ENCODE results near the gene MYOG.

MYOG gene

DNA sequence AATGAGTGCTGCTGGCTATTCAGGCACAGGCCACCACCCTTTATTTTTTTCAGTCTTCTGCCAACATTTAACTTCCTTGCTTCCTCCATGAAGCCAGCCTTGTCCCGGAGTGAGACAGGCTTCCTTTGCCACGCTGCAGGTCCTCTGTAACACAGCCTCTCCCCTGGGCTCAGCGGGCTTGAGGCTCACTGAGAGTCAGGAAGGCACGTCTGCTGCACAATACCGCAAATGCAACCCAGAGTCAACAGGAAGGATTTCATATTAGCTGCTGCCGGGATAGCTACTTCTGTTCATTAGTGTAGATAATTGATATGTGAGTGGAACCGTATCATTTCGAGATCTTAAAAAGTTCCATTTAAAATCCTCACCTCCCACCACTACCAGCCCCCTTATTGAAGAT is 22.5 kb downstream of the MYOG start:
- ATAC-seq (replicated peaks) = no peak
- Mint-ChIP-seq H3K27ac (no peak overlapping the region), H3K36me3 (ENCODE audit: insufficient read depth) (no peaks in the 10 kb centered on the region)

DNA sequence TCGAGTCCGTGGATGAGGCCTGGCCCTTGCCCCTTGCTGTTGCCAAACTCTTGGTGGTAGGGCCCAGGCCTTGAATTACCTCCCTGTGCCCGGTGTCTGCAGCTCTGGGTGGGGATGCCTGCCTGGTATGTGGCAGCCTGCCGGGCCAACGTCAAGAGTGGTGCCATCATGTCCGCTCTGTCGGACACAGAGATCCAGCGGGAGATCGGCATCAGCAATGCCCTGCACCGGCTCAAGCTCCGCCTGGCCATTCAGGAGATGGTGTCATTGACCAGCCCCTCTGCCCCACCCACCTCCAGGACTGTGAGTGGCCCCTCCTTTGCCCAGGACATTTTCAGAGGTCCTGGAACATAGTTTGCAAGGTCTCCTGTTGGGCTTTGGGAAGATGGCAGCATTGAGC is 25.7 kb downstream of the MYOG start:
- no peaks in the 10 kb centered on the region for H3K9me3 Mint-ChIP-seq
- H3K4me3 Mint-ChIP-seq = no peak overlapping the region
- no peak for DNase-seq
- no peak overlapping the region for H3K27ac Mint-ChIP-seq
- no peak for ATAC-seq (replicated peaks)
- H3K4me1 Mint-ChIP-seq (ENCODE audit: low read depth in 2 of 2) = no peaks in the 10 kb centered on the region
- H3K36me3 Mint-ChIP-seq (ENCODE audit: insufficient read depth) = no peaks in the 10 kb centered on the region
- H3K27me3 Mint-ChIP-seq = peaks cover 34 to 53% of the 10 kb centered on the region in 2 donors

More for the DNA sequence above, 22.5 kb downstream of the MYOG start:
- H3K9me3 Mint-ChIP-seq = no peaks in the 10 kb centered on the region
- H3K4me3 Mint-ChIP-seq = no peak overlapping the region
- H3K4me1 Mint-ChIP-seq (ENCODE audit: low read depth in 2 of 2) = no peaks in the 10 kb centered on the region
- peaks cover 18 to 41% of the 10 kb centered on the region in 2 donors for H3K27me3 Mint-ChIP-seq
- DNase-seq = no peak

DNA sequence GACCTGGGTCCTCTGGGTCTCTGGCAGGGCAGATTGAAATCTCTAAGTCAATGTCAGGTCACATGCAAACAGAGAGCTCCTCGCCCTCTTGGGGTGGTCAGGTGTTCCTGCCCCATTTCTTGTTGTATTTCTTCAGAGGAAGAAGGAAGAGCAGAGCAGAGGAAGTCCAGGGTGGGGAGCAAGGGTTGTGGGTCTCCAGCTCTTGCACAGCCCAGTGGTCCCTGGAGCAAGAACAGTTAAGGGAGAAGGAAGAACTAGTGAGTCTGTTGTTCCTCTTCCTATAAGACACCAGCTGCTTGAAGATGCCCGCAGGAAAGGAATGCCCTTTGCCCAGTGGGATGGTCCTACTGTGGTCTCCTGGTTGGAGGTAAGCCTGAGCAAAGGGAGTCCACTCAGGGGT is 26.3 kb downstream of the MYOG start:
- no peak overlapping the region for H3K4me3 Mint-ChIP-seq
- H3K36me3 Mint-ChIP-seq (ENCODE audit: insufficient read depth) = no peaks in the 10 kb centered on the region
- H3K9me3 Mint-ChIP-seq = no peaks in the 10 kb centered on the region
- no peak for ATAC-seq (replicated peaks)
- H3K4me1 Mint-ChIP-seq (ENCODE audit: low read depth in 2 of 2) = no peaks in the 10 kb centered on the region
- H3K27ac Mint-ChIP-seq = no peak overlapping the region
- H3K27me3 Mint-ChIP-seq = peaks cover 34 to 57% of the 10 kb centered on the region in 2 donors
- DNase-seq = no peak

DNA sequence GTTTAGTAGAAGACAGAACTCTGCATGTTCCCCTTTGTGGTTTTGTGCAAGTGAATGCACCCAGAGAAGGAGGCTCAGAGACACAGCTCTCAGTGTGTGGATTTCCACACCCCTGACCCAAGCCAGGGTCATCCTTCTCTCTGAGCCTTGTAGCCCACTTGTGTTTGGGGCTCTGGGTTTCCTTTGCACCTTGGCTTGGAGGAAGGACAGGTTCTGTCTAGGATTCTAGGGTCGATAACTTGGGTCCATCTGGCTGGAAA is 27.2 kb downstream of the MYOG start:
- Mint-ChIP-seq H3K27ac (no peak overlapping the region), H3K4me3 (no peak overlapping the region), H3K27me3 (peaks cover 34 to 57% of the 10 kb centered on the region in 2 donors), H3K36me3 (ENCODE audit: insufficient read depth) (no peaks in the 10 kb centered on the region), H3K9me3 (no peaks in the 10 kb centered on the region), H3K4me1 (ENCODE audit: low read depth in 2 of 2) (no peaks in the 10 kb centered on the region)
- ATAC-seq (replicated peaks) = no peak
- DNase-seq = no peak

DNA sequence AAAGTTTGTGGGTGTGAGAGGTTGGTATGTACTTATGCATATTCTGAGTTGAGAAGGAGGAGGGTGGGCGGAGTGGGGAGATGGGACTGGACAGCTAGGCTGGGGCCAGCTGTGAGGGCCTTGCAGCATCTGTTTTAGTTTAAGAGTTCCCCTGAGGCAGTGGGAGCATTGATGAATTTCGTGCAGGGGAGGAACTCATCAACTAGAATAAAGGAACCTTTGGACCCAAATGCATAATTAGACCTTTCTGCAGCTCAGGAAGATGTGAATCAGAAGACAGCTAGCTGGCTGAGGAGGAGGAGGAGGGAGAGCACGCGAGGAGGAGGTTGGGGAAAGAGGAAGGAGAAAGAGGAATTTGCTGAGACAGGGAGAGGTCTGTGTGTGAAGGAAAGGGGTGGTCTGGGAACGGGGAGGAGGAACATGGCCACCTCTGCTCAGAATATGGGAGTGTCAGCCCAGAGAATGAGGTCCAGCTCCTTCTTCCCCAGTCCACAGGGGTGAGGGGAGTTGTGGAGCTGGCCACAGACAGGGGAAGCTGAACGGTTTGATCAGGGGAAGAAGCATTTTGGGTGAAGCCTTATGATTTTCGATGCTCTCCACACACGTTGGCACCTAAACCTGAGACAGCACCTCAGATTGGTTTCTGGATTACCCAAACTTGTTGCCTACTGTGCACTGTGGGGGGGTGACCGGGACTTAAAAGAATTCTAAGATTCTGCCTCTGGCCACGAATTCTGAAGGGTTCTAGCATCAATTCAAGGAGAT is 27.7 kb downstream of the MYOG start:
- H3K9me3 Mint-ChIP-seq = no peaks in the 10 kb centered on the region
- no peak overlapping the region for H3K27ac Mint-ChIP-seq
- H3K4me3 Mint-ChIP-seq = no peak overlapping the region
- peaks cover 34 to 57% of the 10 kb centered on the region in 2 donors for H3K27me3 Mint-ChIP-seq
- no peaks in the 10 kb centered on the region for H3K36me3 Mint-ChIP-seq (ENCODE audit: insufficient read depth)
- no peak for DNase-seq
- no peaks in the 10 kb centered on the region for H3K4me1 Mint-ChIP-seq (ENCODE audit: low read depth in 2 of 2)
- ATAC-seq (replicated peaks) = no peak

DNA sequence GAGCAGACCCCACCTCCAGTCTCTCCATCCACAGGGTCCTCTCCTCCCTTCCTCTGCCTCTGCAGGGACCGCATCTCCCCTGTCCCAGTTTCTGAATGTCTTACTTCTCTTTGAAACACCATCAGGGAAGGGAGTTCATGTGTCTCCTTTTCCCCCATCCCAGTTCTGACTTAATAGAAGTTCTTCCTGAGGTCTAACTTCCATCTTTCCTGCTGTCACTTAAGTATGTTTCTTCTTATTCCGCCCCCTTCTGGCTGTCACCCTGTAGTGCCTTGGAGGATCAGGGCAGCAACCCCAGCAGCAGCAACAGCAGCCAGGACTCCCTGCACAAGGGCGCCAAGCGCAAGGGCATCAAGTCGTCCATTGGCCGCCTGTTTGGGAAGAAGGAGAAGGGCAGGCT is 29.3 kb downstream of the MYOG start:
- no peak overlapping the region for H3K27ac Mint-ChIP-seq

DNA sequence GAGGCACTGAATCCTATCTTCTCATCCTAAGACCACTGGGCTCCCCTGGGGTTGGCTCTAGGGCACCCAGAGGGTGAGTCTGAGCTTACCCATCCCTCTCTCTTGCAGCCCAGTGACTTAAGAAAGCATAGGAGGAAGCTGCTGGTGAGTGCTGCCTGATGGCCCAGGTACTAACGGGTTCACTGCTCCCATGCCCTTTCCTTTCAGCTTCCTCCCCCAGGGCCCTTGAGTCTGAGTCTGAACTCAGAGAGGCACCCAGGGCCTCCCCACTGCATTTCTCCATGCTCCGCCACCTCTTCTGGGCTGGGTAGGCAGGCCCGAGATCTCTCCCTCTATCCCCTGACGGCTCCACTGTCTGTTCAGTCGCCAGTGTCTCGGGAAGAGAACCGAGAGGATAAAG is 29.8 kb downstream of the MYOG start:
- H3K9me3 Mint-ChIP-seq = no peaks in the 10 kb centered on the region
- peaks cover 46 to 69% of the 10 kb centered on the region in 2 donors for H3K27me3 Mint-ChIP-seq
- no peaks in the 10 kb centered on the region for H3K4me1 Mint-ChIP-seq (ENCODE audit: low read depth in 2 of 2)
- H3K36me3 Mint-ChIP-seq (ENCODE audit: insufficient read depth) = no peaks in the 10 kb centered on the region
- H3K4me3 Mint-ChIP-seq = no peak overlapping the region
- no peak for ATAC-seq (replicated peaks)
- no peak overlapping the region for H3K27ac Mint-ChIP-seq
- DNase-seq = no peak

More for the DNA sequence above, 29.3 kb downstream of the MYOG start:
- no peak for ATAC-seq (replicated peaks)
- Mint-ChIP-seq H3K9me3 (no peaks in the 10 kb centered on the region), H3K27me3 (peaks cover 41 to 69% of the 10 kb centered on the region in 2 donors), H3K36me3 (ENCODE audit: insufficient read depth) (no peaks in the 10 kb centered on the region), H3K4me3 (no peak overlapping the region), H3K4me1 (ENCODE audit: low read depth in 2 of 2) (no peaks in the 10 kb centered on the region)
- DNase-seq = no peak

DNA sequence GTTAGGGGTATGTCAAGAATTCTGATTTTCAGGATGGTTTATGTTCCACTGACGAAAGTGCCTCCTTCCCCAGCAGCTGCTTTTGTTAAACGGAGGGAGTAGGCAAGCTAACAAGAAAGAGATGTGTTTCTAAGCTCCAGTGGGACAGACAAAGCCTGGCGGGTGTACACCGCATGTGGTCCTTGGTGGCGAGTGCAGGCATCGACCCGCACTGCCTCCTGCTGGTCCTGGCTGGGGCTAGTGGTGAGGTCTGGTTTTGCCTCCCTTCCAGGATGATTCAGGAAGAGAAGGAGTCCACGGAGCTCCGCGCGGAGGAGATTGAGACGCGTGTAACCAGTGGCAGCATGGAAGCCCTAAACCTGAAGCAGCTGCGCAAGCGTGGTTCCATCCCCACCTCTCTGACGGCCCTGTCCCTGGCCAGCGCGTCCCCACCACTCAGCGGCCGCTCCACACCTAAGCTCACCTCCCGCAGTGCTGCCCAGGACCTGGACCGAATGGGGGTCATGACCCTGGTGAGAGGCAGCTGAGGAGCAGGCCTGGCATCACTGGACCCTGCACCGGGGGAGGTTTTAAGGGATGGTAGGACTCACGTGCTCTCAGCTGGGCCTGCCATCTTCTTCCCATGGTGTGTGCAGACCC is 30.5 kb downstream of the MYOG start:
- Mint-ChIP-seq H3K9me3 (no peaks in the 10 kb centered on the region), H3K27me3 (peaks cover 53 to 66% of the 10 kb centered on the region in 2 donors), H3K36me3 (ENCODE audit: insufficient read depth) (no peaks in the 10 kb centered on the region), H3K4me1 (ENCODE audit: low read depth in 2 of 2) (no peaks in the 10 kb centered on the region), H3K27ac (no peak overlapping the region), H3K4me3 (no peak overlapping the region)
- no peak for ATAC-seq (replicated peaks)
- DNase-seq = no peak

DNA sequence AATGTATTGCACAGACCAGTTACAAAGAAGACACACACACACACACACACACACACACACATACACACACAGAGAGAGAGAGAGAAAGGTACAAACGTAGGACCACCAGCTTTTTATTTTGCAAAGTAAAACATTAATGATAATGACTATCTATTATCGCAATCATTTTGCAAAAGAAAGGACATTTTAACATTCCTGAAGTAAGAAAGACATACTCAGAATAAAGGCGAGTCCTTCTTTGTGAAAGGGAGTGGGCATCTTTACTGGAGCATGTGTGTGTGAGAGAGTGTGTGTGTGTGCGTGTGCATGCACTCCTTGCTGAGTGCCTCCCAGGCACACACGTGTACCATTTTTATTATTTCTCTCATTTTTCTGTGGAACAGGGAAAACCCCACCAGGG is 31.2 kb downstream of the MYOG start:
- ATAC-seq (replicated peaks) (no peak), DNase-seq (no peak)
- no peaks in the 10 kb centered on the region for H3K36me3 Mint-ChIP-seq (ENCODE audit: insufficient read depth)
- no peak overlapping the region for H3K27ac Mint-ChIP-seq
- H3K9me3 Mint-ChIP-seq = no peaks in the 10 kb centered on the region
- H3K27me3 Mint-ChIP-seq = peaks cover 54 to 63% of the 10 kb centered on the region in 2 donors
- no peaks in the 10 kb centered on the region for H3K4me1 Mint-ChIP-seq (ENCODE audit: low read depth in 2 of 2)
- H3K4me3 Mint-ChIP-seq = no peak overlapping the region

DNA sequence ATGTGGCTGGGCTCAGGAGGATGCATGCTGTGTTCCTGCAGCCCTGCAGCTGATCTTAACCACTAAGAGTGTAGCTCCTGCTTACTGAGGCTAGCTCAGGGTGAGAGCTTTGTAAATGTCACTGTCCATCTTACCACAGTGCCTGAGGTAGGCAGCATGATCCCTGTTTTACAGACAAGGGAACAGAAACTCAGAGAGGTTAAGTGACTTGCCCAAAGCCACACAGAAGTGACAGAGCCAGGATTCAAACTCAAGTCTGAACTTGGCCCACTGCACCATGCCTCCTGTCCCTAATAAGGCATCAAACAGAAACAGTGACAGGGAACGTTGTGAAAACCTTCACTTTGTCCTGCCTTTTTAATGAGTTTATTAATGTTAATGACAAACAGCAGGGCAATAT is 31.6 kb downstream of the MYOG start:
- DNase-seq (no peak), ATAC-seq (replicated peaks) (no peak)
- peaks cover 49 to 59% of the 10 kb centered on the region in 2 donors for H3K27me3 Mint-ChIP-seq
- no peak overlapping the region for H3K4me3 Mint-ChIP-seq
- H3K27ac Mint-ChIP-seq = no peak overlapping the region
- no peaks in the 10 kb centered on the region for H3K9me3 Mint-ChIP-seq
- no peaks in the 10 kb centered on the region for H3K4me1 Mint-ChIP-seq (ENCODE audit: low read depth in 2 of 2)
- H3K36me3 Mint-ChIP-seq (ENCODE audit: insufficient read depth) = no peaks in the 10 kb centered on the region

DNA sequence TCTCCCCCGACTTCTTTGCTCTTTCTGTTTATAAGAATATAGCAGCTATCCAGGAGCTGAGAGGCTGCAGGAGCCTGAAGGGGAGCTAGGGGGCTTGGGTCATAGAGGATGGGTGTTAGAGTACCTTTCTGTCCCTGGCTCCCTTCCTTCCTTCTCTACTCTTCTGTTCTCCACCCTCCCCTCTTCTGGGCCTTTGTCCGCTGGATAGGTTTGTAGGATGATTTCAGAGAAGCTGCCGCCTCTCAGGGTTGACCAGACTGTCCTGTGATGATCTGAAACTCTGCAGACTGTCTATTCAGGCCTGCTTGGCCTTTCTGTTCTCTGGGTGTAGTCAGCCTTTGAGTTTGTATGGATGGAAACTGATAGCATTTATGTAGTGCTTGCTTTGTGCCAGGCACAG is 33.2 kb downstream of the MYOG start:
- H3K36me3 Mint-ChIP-seq (ENCODE audit: insufficient read depth) = no peaks in the 10 kb centered on the region
- ATAC-seq (replicated peaks) (no peak), DNase-seq (no peak)
- H3K9me3 Mint-ChIP-seq = no peaks in the 10 kb centered on the region
- H3K27ac Mint-ChIP-seq = no peak overlapping the region
- no peaks in the 10 kb centered on the region for H3K4me1 Mint-ChIP-seq (ENCODE audit: low read depth in 2 of 2)
- peaks cover 53 to 61% of the 10 kb centered on the region in 2 donors for H3K27me3 Mint-ChIP-seq
- no peak overlapping the region for H3K4me3 Mint-ChIP-seq

DNA sequence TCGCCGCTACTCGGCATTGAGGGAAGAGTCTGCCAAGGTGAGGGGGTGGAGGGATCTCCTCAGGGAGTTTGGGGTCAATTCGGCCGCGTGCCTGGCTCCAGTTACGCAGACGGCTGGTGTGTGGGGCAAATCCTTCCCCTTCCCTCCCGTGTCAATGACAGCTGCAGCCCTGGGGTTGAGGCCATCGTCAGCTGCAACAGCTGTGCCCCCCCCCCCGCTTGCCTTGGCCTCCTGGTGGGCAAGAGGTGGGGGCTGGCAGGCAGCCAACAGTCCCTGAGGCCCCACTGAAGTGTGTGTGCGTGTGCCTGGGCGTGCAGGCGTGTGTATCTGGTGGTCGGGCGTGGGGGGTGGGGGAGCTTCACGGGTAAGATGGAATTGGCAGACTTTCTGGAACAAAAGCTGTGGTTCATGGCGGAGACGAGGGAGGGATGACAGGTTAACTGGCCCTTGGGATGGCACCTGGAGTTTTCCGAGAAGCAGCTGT is 33.9 kb downstream of the MYOG start:
- no peaks in the 10 kb centered on the region for H3K36me3 Mint-ChIP-seq (ENCODE audit: insufficient read depth)
- H3K4me3 Mint-ChIP-seq = no peak overlapping the region
- no peaks in the 10 kb centered on the region for H3K4me1 Mint-ChIP-seq (ENCODE audit: low read depth in 2 of 2)
- no peak overlapping the region for H3K27ac Mint-ChIP-seq
- no peaks in the 10 kb centered on the region for H3K9me3 Mint-ChIP-seq
- ATAC-seq (replicated peaks) (no peak), DNase-seq (no peak)
- peaks cover 52 to 67% of the 10 kb centered on the region in 2 donors for H3K27me3 Mint-ChIP-seq

DNA sequence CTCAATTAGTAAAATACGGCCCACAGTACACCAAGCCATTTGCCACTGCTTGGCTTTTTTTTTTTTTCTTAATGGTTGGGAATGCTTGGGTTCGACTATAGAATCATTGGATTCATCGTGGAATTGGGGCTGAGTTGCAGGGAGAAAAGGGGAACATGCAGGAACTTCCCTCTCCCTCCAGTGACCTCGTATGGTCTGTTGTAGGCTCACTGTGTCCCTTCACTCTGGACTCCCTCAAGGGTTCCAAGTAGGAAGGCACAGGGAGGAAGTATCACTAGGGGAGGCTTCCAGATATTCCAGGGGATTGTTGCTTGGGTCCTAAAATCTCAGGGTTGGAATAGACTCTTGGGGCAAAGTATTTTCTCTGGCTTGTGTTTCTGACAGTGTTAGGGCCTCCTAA is 35.0 kb downstream of the MYOG start:
- Mint-ChIP-seq H3K4me1 (ENCODE audit: low read depth in 2 of 2) (no peaks in the 10 kb centered on the region), H3K27ac (no peak overlapping the region), H3K36me3 (ENCODE audit: insufficient read depth) (no peaks in the 10 kb centered on the region), H3K9me3 (no peaks in the 10 kb centered on the region), H3K27me3 (peaks cover 44 to 57% of the 10 kb centered on the region in 2 donors), H3K4me3 (no peak overlapping the region)
- DNase-seq = no peak
- ATAC-seq (replicated peaks) = no peak

DNA sequence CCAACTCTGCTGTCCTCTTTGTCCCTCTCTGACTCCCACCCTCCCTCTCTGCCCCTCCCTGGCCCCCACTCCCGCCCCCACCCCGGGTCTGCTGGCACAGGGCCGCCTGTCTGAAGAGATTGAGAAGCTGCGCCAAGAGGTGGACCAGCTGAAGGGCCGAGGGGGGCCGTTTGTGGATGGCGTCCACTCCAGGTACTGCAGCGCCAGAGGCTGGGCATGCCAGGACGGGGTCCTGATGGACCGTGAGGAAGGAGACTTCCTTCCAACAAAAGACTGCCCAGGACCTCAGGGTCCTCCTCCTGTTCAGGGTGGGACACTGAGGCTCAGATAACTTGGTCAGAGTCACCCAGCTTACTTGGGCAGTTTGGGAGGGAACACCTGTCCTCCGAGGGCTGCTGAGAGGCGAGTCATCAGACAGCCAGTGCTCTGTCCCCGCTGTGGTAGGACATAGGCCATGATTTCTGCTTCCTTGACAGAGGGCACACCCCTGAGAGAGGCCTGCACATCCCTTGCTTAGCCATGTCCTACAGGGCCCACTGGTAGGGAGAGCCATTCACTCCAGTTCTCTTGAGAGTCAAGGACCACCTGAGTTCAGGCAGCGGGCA is 36.1 kb downstream of the MYOG start:
- Mint-ChIP-seq H3K4me3 (no peak overlapping the region), H3K27ac (no peak overlapping the region), H3K9me3 (no peaks in the 10 kb centered on the region), H3K36me3 (ENCODE audit: insufficient read depth) (no peaks in the 10 kb centered on the region), H3K27me3 (peaks cover 49 to 58% of the 10 kb centered on the region in 2 donors), H3K4me1 (ENCODE audit: low read depth in 2 of 2) (no peaks in the 10 kb centered on the region)
- no peak for ATAC-seq (replicated peaks)
- DNase-seq = no peak
